Heart left ventricle (tissue), 16 donors: ENCODE measurements around the gene FOXQ1. TPM values are rescaled to one million over a fixed set of nuclear protein-coding genes. Genes with fewer than 3 reads are reported as not detected.

ENCODE experiments used
- ATAC-seq, 4 donors: fragments of 200-7000 bp; cut with Tn5 transposase; one replicate each; pipeline ENCODE4 v1.9.1; 2020 to 2022; ENCODE audit warnings: moderate library complexity in 4 of 4, mild to moderate bottlenecking in 3 of 4, moderate number of reproducible peaks in 1 of 4
- DNase-seq, 5 donors: peaks; one replicate each; pipeline ENCODE4 v3.0.0-alpha.2; 2020
- H3K27ac ChIP-seq, 12 donors: fragments of 200-600 bp; sonication (generic) in 4 of 12; one replicate each; pipeline versions ENCODE4 v1.5.0 to v1.8.0; 2016 to 2022; ENCODE audit warnings: mild to moderate bottlenecking in 2 of 12
- H3K27me3 ChIP-seq, 9 donors: fragments of 200-600 bp; sonication (generic) in 2 of 9; one replicate each; pipeline versions ENCODE4 v1.5.1 to v1.8.0; 2016 to 2022; ENCODE audit warnings: mild to moderate bottlenecking in 3 of 9
- H3K36me3 ChIP-seq, 9 donors: fragments of 200-600 bp; sonication (generic) in 2 of 9; one replicate each; pipeline versions ENCODE4 v1.5.0 to v1.8.0; 2018 to 2022; ENCODE audit warnings: mild to moderate bottlenecking in 2 of 9
- H3K4me1 ChIP-seq, 12 donors: fragments of 200-600 bp; sonication (generic) in 4 of 12; one replicate each; pipeline versions ENCODE4 v1.5.0 to v1.8.0; 2016 to 2022; ENCODE audit warnings: mild to moderate bottlenecking in 3 of 12
- H3K4me3 ChIP-seq, 12 donors: fragments of 200-600 bp; sonication (generic) in 4 of 12; one replicate each; pipeline versions ENCODE4 v1.5.0 to v1.8.0; 2017 to 2022; ENCODE audit warnings: mild to moderate bottlenecking in 9 of 12, moderate library complexity in 4 of 12
- H3K9me3 ChIP-seq, 12 donors: fragments of 200-600 bp; sonication (generic) in 4 of 12; one replicate each; pipeline versions ENCODE4 v1.5.0 to v1.8.0; 2016 to 2022; ENCODE audit warnings: mild to moderate bottlenecking in 1 of 12
- POLR2A ChIP-seq, 2 donors: fragments of 450-650 bp; IDR thresholded peaks; one replicate each; pipeline ENCODE4 v1.6.1; 2017; ENCODE audit warnings: antibody characterized with exemption in 2 of 2, mild to moderate bottlenecking in 2 of 2, moderate library complexity in 2 of 2
- WGBS, 4 donors: extraction: QIAGEN DNeasy Blood & Tissue Kit in 2 of 4; methylation state at CpG; one replicate each; pipeline versions ENCODE4 v1.1.5 to v1.1.7; 2013 to 2018; 5-methylcytosine and 5-hydroxymethylcytosine counted together
- intact Hi-C, 10 donors: fragments of 100-400 bp; cut with DNase I; formaldehyde crosslinking; loops; one replicate each; pipeline versions ENCODE4 v1.11.1 to v1.14.2; 2022
- polyA plus RNA-seq, 2 donors: library from polyadenylated mRNA; stranded (reverse); fragments of 200-250 nt; gene quantifications; one replicate each; pipeline ENCODE4 v1.2.3, GENCODE V29; 2013
- total RNA-seq, 9 donors: library from RNA; depleted of rRNA in 2 of 9; stranded (reverse); fragments of >200 nt in 2 of 9; fragmentation: NEBNext Ultra II Directional in 3 of 9; extraction: Animal tissue kit (Norgen Biotek cat#: 25700) in 3 of 9; gene quantifications; one replicate each; pipeline versions ENCODE4 v1.1.0 to v1.2.4, GENCODE V29; 2016 to 2023
- TF ChIP-seq, protein P1 (sequence below), 12 donors: fragments of 200-600 bp; sonication (generic) in 4 of 12; IDR thresholded peaks; one replicate each; pipeline versions ENCODE4 v1.5.0 to v1.8.0; 2018 to 2022; ENCODE audit warnings: antibody characterized with exemption in 12 of 12, mild to moderate bottlenecking in 5 of 12
- donor health status: ischemic (EF 13 %, LVEDD 7.1; RV severe dilation, severe dysfunction).
- donor health status: healthy with polysubstance abuse.
- donor health status: DM: no; HTN: yes; CAD: no.
- donor health status: DM: no; HTN: no; CAD: no.
- donor health status: ischemic (EF 25% LVEDD 6.9; RV normal size, moderate dysfunction).
- donor health status: ischemic (EF 25% LVEDD 5.7; RV mildly dilated, moderate dysfunction).
- donor health status: healthy.
- donor health status: DM: yes; HTN: yes; CAD: no.
- donor health status: ischemic (EF 35%, LVEDD 5.7; RV mildly dilated, moderate dysfunction).
- donor health status: nonischemic (EF 11% LVEDD 7.7; RV severe dilation, severe dysfunction).
- donor health status: DM: yes; HTN: yes; CAD: no.
- donor health status: PGD.
- donor health status: ischemic (EF 29% LVEDD 5.4; RV normal size, mild dysfunction).
- donor health status: nonischemic (EF 23%, LVEDD 6.1; RV moderate dilation, normal function).

FOXQ1 gene
- total and polyA plus RNA-seq, 11 donors: 0.08 TPM; not detected in 10

DNA sequence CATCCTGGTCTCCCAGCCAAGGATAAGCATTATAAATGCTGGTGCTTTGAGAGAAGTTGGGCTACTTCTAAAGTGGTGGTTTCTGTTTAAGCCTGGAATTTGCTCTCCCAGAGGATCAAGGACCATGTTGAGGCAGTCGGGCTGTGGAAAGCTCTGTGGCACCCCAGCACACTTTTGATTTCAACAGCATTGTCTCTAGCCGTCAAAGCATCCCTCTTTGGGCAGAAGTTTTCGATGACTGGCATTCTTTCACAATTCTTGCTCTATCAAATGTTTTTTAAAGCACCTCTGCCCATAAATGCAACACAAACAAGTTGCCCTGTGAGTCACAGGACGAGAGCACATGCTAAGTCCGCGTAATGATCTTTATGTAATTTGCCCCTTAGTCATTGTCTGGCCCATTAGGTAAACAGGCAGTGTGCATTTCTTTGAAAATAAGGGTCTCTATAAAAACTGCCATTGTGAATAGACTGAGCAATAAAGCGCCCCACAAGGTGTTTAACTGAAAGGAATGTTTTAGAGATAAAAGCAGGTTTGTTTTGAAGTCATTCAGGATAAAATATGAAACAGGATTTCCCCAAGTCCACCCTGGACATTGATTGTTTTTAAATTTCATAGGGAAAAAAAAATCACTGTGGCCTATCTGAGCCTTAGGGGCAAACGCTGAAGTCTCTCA lies 44.7 kb upstream of the FOXQ1 start:
- ATAC-seq: no peak
- intact Hi-C loops: no loop called here
- Histone ChIP-seq H3K4me1 (no peaks in the 10 kb centered on the region), H3K27ac (no peak overlapping the region), H3K36me3 (no peaks in the 10 kb centered on the region), H3K9me3 (no peaks in the 10 kb centered on the region), H3K4me3 (no peak overlapping the region), H3K27me3 (peaks cover 0 to 36% (median 5%) of the 10 kb centered on the region in 9 donors)
- no peak for DNase-seq
- TF ChIP-seq, protein P1, sequence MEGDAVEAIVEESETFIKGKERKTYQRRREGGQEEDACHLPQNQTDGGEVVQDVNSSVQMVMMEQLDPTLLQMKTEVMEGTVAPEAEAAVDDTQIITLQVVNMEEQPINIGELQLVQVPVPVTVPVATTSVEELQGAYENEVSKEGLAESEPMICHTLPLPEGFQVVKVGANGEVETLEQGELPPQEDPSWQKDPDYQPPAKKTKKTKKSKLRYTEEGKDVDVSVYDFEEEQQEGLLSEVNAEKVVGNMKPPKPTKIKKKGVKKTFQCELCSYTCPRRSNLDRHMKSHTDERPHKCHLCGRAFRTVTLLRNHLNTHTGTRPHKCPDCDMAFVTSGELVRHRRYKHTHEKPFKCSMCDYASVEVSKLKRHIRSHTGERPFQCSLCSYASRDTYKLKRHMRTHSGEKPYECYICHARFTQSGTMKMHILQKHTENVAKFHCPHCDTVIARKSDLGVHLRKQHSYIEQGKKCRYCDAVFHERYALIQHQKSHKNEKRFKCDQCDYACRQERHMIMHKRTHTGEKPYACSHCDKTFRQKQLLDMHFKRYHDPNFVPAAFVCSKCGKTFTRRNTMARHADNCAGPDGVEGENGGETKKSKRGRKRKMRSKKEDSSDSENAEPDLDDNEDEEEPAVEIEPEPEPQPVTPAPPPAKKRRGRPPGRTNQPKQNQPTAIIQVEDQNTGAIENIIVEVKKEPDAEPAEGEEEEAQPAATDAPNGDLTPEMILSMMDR (IDR thresholded peaks at IDR 0.05): no peak
- TF ChIP-seq POLR2A (IDR thresholded peaks at IDR 0.05): no peak
- 73 to 78% (median 75%) methylated on average over 8 of the region's 8 CpGs for WGBS, 4 donors

DNA sequence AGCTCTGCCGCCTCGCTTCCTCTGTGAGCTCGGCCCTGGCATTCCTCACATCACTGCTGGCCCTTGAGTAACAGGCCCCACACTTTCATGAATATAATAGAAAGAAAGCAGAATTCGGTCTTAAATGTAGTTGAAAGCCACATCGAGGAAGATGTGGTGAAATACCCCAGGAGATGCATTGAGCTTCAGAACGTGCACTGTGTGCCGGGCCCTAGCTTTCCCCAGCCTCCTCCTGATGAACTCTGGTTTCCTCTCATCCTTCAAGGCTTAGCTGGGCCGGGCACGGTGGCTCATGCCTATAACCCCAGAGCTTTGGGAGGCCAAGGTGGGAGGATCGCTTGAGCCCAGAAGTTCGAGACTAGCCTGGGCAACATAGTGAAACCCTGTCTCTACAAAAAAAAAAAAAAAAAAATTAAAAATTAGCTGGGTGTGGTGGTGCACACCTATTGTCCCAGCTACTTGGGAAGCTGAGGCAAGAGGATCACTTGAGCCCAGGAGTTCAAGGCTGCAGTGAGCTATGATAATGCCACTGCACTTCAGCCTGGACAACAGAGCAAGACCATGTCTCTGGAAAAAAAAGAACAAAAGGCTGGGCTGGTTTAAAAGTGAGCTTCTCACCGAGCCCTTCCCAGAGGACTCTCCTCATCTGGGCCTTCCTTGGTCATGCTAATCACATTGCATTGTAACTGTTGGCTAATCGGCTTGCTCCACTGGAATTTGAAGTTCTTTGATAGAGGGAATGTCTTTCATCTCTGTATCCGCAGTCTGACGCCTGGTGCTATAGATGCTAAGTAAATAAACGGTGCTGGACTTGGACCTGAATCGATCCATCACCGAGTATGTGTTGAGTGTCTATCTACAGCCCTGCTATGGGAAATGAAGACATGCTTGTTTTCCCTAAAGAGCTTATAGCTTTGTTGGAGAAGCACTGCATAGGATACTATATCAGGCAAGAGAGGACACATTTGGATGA lies 43.8 kb upstream of the FOXQ1 start:
- no peak for DNase-seq
- intact Hi-C loops: no loop called here
- H3K27me3 ChIP-seq: peaks cover 0 to 40% (median 5%) of the 10 kb centered on the region in 9 donors
- TF ChIP-seq POLR2A (IDR thresholded peaks at IDR 0.05): no peak
- TF ChIP-seq, protein P1 (IDR thresholded peaks at IDR 0.05): no peak
- no peak overlapping the region for H3K4me3 ChIP-seq
- no peaks in the 10 kb centered on the region for H3K4me1 ChIP-seq
- no peak overlapping the region for H3K27ac ChIP-seq
- no peak for ATAC-seq
- H3K9me3 ChIP-seq: no peaks in the 10 kb centered on the region
- WGBS, 4 donors: 75 to 82% (median 80%) methylated on average over 18 of the region's 18 CpGs
- no peaks in the 10 kb centered on the region for H3K36me3 ChIP-seq

DNA sequence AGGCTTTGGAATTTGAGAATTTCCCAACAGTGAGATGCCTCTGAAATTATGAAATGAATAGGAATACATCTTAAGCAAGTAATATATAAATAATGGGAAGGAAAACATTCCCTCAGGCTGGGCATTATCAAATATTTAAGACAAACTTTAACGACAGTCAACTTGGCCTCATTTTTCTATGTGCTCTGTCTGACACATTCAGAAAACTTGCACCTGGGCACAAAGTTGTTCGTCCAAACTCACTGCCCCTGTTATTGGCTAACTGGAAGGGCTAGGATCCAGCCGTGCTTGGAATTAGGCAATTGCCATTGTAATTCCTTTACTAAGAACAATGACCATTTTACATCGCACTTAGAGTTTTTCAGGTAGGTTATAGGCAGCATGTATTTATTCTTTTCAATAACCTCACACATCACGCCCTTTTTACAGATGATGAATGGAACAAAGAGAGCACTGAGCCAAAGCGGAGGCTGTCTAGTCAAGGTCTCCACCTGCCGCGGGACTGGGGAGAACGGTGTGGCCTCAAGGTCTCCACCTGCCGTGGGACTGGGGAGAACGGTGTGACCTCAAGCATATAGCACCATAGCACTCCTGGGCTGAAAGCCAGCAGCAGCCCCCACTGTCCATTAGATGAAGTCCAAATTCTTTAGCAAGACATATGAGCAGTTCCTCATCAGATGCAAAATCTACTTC lies 40.7 kb upstream of the FOXQ1 start:
- H3K27me3 ChIP-seq: peaks cover 0 to 30% (median 2%) of the 10 kb centered on the region in 9 donors
- H3K4me3 ChIP-seq: no peak overlapping the region
- H3K9me3 ChIP-seq: no peaks in the 10 kb centered on the region
- H3K4me1 ChIP-seq: no peaks in the 10 kb centered on the region
- ATAC-seq (no peak), DNase-seq (no peak)
- no peaks in the 10 kb centered on the region for H3K36me3 ChIP-seq
- 89 to 91% (median 91%) methylated on average over 11 of the region's 11 CpGs for WGBS, 4 donors
- TF ChIP-seq POLR2A (IDR thresholded peaks at IDR 0.05): no peak
- TF ChIP-seq, protein P1 (IDR thresholded peaks at IDR 0.05): no peak
- H3K27ac ChIP-seq: no peak overlapping the region
- intact Hi-C loops: no loop called here
